Glutamatergic neuron (in vitro differentiated cells): Measurements from ENCODE around the gene ZNF106. TPM values are rescaled to one million over a fixed set of nuclear protein-coding genes. Genes with fewer than 3 reads are reported as not detected.

Source experiments
- DNase-seq: peaks from one replicate; pipeline ENCODE4 v3.0.0; 2022
- H3K27ac Mint-ChIP-seq: one replicate; pipeline ENCODE4 v1.8.0; 2020; ENCODE audit warnings: mild to moderate bottlenecking, mixed read lengths, inconsistent platforms; ENCODE audit not compliant: unreplicated experiment
- H3K27me3 Mint-ChIP-seq: one replicate; pipeline ENCODE4 v1.8.0; 2020; ENCODE audit warnings: mild to moderate bottlenecking, moderate library complexity, mixed read lengths, inconsistent platforms; ENCODE audit not compliant: unreplicated experiment
- H3K36me3 Mint-ChIP-seq: one replicate; pipeline ENCODE4 v1.8.0; 2020; ENCODE audit warnings: mild to moderate bottlenecking, mixed read lengths, inconsistent platforms; ENCODE audit not compliant: unreplicated experiment
- H3K4me1 Mint-ChIP-seq: one replicate; pipeline ENCODE4 v1.8.0; 2020; ENCODE audit warnings: mild to moderate bottlenecking, low read depth, mixed read lengths, inconsistent platforms; ENCODE audit not compliant: unreplicated experiment
- H3K4me3 Mint-ChIP-seq: one replicate; pipeline ENCODE4 v1.8.0; 2020; ENCODE audit warnings: mild to moderate bottlenecking, mixed read lengths, inconsistent platforms; ENCODE audit not compliant: unreplicated experiment
- H3K9me3 Mint-ChIP-seq: one replicate; pipeline ENCODE4 v1.8.0; 2020; ENCODE audit warnings: mild to moderate bottlenecking, moderate library complexity, mixed read lengths, inconsistent platforms; ENCODE audit not compliant: unreplicated experiment
- CTCF ChIP-seq: fragments of 200-600 bp; sonication (generic); IDR thresholded peaks from one replicate; pipeline ENCODE4 v1.5.0; 2021; ENCODE audit not compliant: partially characterized antibody, unreplicated experiment
- total RNA-seq: library from RNA; stranded (reverse); fragmentation: NEBNext Ultra II Directional; extraction: Animal tissue kit (Norgen Biotek cat#: 25700); gene quantifications from one replicate; pipeline ENCODE4 v1.2.1, GENCODE V29; 2021; ENCODE audit not compliant: unreplicated experiment

Gene ZNF106
- total RNA-seq, 1 donor from 2014 or later: 37.2 TPM

- no peak overlapping the region for H3K27ac Mint-ChIP-seq
- peaks cover 4% of the 10 kb centered on the region for H3K36me3 Mint-ChIP-seq
- no peaks in the 10 kb centered on the region for H3K4me1 Mint-ChIP-seq
- DNase-seq: no peak
- no peak overlapping the region for H3K4me3 Mint-ChIP-seq
- H3K9me3 Mint-ChIP-seq: no peaks in the 10 kb centered on the region
- TF ChIP-seq CTCF: no peak
- H3K27me3 Mint-ChIP-seq: no peaks in the 10 kb centered on the region
Measured at GRCh38 chr15:42482701-42483100, 8.2 kb downstream of the ZNF106 start.

- no peak for DNase-seq
- Mint-ChIP-seq H3K27ac (no peak overlapping the region), H3K4me1 (no peaks in the 10 kb centered on the region), H3K4me3 (no peak overlapping the region), H3K27me3 (no peaks in the 10 kb centered on the region), H3K9me3 (no peaks in the 10 kb centered on the region), H3K36me3 (no peaks in the 10 kb centered on the region)
- no peak for TF ChIP-seq CTCF
Measured at GRCh38 chr15:42474827-42475226, 16.1 kb downstream of the ZNF106 start.

- TF ChIP-seq CTCF: no peak
- H3K27ac Mint-ChIP-seq: no peak overlapping the region
- no peaks in the 10 kb centered on the region for H3K9me3 Mint-ChIP-seq
- H3K4me1 Mint-ChIP-seq: no peaks in the 10 kb centered on the region
- no peak overlapping the region for H3K4me3 Mint-ChIP-seq
- no peaks in the 10 kb centered on the region for H3K27me3 Mint-ChIP-seq
- no peaks in the 10 kb centered on the region for H3K36me3 Mint-ChIP-seq
- no peak for DNase-seq
Measured at GRCh38 chr15:42471002-42471401, 19.9 kb downstream of the ZNF106 start.

- DNase-seq: no peak
- Mint-ChIP-seq H3K9me3 (no peaks in the 10 kb centered on the region), H3K4me3 (no peak overlapping the region), H3K36me3 (no peaks in the 10 kb centered on the region), H3K27ac (no peak overlapping the region), H3K4me1 (no peaks in the 10 kb centered on the region), H3K27me3 (peaks cover 2% of the 10 kb centered on the region)
- no peak for TF ChIP-seq CTCF
Measured at GRCh38 chr15:42465520-42466259, 25.3 kb downstream of the ZNF106 start.

GRCh38 chr15:42461261-42461660, 29.7 kb downstream of the ZNF106 start:
- Mint-ChIP-seq H3K9me3 (peaks cover 3% of the 10 kb centered on the region), H3K36me3 (no peaks in the 10 kb centered on the region), H3K27ac (no peak overlapping the region), H3K4me3 (no peak overlapping the region), H3K4me1 (peaks cover 14% of the 10 kb centered on the region), H3K27me3 (peaks cover 2% of the 10 kb centered on the region)
- TF ChIP-seq CTCF: no peak
- DNase-seq: no peak
